Right forelimb (tissue), 1 donor: ENCODE results near the gene PRPF31.
A peak's percentile ranks its signal among the peaks of the same experiment; 100 is the strongest.
"Not testable (repeated sequence)": the region's sequence is repeated elsewhere in the genome, so short reads cannot be mapped to it uniquely, and the experiment has no call there.

Experiments
- DNase-seq: peaks from one replicate; pipeline ENCODE4 v3.0.0-alpha.2; 2018

PRPF31 gene

GRCh38 chr19:54165222-54165621, 49.7 kb downstream of the PRPF31 start:
- no peak for DNase-seq

DNA sequence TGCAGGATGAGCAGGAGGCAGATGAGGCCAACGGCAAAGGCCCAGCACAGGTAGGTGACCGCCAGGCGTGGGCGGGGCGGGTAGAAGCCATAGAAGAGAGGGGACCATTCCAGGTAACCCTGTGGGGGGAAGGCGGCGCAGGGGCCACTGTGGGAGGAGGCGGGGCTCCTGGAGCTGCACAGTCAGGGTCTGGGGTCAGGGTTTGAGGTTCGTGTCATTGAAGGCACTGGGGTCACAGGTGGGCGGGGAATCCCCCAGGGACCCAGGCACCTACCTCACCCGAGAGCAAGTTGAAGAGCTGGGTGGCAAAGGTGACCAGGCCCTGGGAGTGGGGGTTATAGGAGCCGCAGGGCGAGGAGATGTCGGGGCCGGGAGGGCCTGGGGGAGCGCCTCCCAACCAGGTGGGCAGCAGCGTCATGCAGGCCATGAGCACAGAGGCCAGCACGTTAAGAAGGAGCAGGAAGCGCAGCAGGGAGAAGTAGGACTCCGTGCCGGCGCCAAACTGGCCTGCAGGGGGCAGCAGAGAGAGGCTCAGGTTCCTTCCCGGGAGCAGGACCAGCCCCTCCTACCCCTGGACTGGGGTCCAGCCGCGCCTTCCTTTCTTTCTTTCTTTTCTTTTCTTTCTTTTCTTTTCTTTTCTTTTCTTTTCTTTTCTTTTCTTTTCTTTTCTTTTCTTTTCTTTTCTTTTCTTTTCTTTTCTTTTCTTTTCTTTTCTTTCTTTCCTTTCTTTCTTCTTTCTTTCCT, 52.8 kb downstream of the PRPF31 start:
- peak; percentile 96 for DNase-seq

- no peak for DNase-seq
Observed at GRCh38 chr19:54169149-54169740, 53.7 kb downstream of the PRPF31 start.

DNA sequence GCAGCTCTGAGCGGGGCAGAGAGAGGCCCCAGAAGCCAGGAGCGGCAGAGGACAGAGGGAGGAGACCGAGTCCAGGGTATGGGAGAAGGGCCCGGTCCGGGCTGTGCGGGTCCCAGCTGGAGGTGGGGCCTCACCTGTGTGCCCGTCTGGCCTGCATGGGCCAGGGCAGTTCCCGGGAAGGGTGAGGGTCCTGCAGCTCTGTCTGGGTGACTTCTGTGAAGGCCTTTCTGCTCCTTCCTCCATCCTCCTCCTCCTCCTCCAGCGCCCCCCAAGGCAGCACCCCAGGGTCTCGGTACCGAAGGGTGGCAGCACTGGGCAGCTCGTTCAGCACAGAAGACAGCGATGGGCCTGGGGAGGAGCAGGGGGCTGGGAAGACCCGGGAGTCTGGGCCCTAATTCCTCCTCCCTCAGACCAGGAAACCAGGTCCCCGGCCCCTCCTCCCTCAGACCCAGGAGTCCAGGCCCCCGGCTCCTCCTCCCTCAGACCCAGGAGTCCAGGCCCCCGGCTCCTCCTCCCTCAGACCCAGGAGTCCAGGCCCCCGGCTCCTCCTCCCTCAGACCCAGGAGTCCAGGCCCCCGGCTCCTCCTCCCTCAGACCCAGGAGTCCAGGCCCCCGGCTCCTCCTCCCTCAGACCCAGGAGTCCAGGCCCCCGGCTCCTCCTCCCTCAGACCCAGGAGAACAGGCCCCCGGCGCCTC, 56.3 kb downstream of the PRPF31 start:
- DNase-seq = not testable (repeated sequence)

GRCh38 chr19:54172471-54173358, 57.2 kb downstream of the PRPF31 start, which contains the start of gene TMC4:
TSS of gene TMC4 (minus strand) at chr19:54173160. CDS start at chr19:54173117, 43 bp downstream.
- no peak for DNase-seq

DNA sequence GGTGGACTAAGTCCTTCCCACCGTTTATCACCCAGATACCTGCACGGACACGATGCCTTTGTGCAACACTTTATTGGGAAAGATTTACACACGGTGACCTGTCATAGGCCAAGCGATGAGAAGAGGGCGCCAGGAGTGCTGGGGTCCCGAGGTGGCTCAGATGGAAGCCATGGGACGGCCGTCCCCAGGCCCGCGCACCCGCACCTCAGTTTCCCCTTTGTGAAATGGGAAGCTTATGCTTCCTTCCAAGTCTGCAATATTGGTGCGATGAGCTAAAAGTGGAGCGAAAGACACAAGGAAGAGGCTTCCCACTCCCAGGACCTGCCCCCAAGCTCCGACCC, 57.8 kb downstream of the PRPF31 start:
- DNase-seq = no peak

- DNase-seq = no peak
Observed at GRCh38 chr19:54173951-54174834, 58.6 kb downstream of the PRPF31 start.

- no peak for DNase-seq
Observed at GRCh38 chr19:54178581-54179261, 63.2 kb downstream of the PRPF31 start.

- no peak for DNase-seq
Observed at GRCh38 chr19:54179262-54179852, 63.8 kb downstream of the PRPF31 start.

DNA sequence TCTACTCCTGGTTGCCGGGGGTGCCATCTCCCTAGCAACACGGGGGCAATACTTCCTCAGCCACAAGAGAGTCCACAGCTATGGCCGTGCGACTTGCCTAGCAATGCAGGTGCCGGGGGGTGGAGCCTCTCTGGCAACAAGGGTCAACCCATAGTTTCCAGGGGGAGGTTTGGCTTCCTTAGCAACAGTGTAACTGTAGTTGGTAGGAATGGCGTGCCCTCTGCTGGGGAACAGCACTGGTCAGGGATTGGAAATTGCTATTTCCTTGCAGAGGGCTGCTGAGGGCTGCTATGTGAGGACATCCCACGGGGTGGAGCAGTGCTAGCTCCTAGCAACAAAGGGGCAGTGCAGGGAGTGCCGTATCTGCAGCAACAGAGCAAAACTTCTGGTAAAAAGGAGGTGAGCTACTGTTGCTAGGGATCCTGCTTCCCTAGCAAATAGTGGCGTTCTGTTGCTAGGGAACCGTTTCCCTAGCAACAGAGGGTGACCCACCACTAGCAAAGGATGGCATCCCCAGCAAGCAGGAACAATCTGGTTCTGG, 64.4 kb downstream of the PRPF31 start:
- no peak for DNase-seq

DNA sequence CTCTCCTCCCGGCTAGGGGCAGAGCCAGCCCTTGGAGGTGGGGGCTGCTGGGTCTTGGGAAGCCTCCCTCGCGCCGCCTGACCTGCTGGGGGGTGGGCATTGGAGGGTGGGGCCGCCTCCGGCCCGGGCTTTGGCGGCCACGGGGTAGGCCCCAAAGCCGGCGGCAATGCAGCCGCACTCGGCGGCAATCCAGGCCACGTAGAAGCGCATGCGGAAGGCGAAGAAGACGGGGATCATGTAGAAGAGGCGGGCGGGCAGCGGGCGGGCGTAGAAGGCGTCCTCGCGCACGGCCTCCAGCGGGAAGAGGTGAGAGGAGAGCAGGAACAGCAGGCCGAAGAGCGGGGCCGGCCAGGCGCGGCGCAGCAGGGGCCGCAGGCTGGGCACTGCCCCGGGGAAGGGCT, 65.1 kb downstream of the PRPF31 start:
- no peak for DNase-seq
